ENCODE results near the gene FMOD.

FMOD gene

DNA sequence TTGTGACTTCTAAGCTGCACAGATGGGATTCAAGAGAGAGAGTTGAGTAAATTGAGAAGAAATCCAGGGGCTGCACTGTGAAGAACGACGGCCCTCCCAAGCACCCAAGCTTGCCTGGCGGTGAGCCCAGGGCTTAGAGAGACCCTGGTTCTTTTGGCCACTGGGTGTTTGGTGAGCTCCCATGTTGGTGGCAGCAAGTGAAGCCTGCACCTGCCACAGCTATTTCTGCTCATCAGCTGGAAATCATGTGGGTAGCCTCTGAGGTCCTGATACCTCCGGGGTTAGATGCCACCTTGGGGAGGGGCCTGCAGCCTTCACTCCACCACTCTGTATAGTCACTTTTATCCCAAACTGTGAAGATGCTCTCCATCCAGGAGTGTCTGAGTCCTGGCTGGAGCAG is 51.8 kb downstream of the FMOD start:
- no peak overlapping the region for H3K9ac ChIP-seq (ENCODE audit: low read depth, low read length, poor library complexity, severe bottlenecking)
- TF ChIP-seq EZH2phosphoT487 (IDR thresholded peaks at IDR 0.05; ENCODE audit: borderline replicate concordance), result no peak
- TF ChIP-seq CTCF (conservative IDR thresholded peaks at IDR 0.05; ENCODE audit: low read length), result no peak
- H3K9me3 ChIP-seq (ENCODE audit: insufficient read depth, low read depth, low read length), result no peaks in the 10 kb centered on the region
- H2AFZ ChIP-seq (ENCODE audit: low read length), result no peak overlapping the region
- peaks cover 77% of the 10 kb centered on the region for H3K4me1 ChIP-seq (ENCODE audit: insufficient read depth, low read length, poor library complexity, severe bottlenecking)
- peaks cover 8% of the 10 kb centered on the region; the same call in 1 of the 2 replicates for H3F3A ChIP-seq (ENCODE audit: low read depth)
- H3K4me3 ChIP-seq (ENCODE audit: low read length, poor library complexity, severe bottlenecking), result no peak overlapping the region
- peak overlapping the region; percentile 7 for H3K4me2 ChIP-seq (ENCODE audit: low read depth, low read length, poor library complexity, severe bottlenecking)
- H3K36me3 ChIP-seq (ENCODE audit: insufficient read depth, low read length), result no peaks in the 10 kb centered on the region
- no peaks in the 10 kb centered on the region for H4K20me1 ChIP-seq (ENCODE audit: insufficient read depth, low read length, poor library complexity, severe bottlenecking)
- no peaks in the 10 kb centered on the region for H3K9me2 ChIP-seq (replicated peaks; ENCODE audit: low read depth, low read length)
- peaks cover 4% of the 10 kb centered on the region; the same call in 1 of the 2 replicates for H3K79me2 ChIP-seq (ENCODE audit: insufficient read depth, low read length)
- no peaks in the 10 kb centered on the region for H3K27me3 ChIP-seq (ENCODE audit: insufficient read depth, low read length, poor library complexity, severe bottlenecking)

- H3K27me3 ChIP-seq (ENCODE audit: insufficient read depth, low read length, poor library complexity, severe bottlenecking), result no peaks in the 10 kb centered on the region
- no peaks in the 10 kb centered on the region for H3K9me2 ChIP-seq (replicated peaks; ENCODE audit: low read depth, low read length)
- no peaks in the 10 kb centered on the region for H3K36me3 ChIP-seq (ENCODE audit: insufficient read depth, low read length)
- peak overlapping the region; percentile 44 for H3K4me2 ChIP-seq (ENCODE audit: low read depth, low read length, poor library complexity, severe bottlenecking)
- TF ChIP-seq EZH2phosphoT487 (IDR thresholded peaks at IDR 0.05; ENCODE audit: borderline replicate concordance), result no peak
- no peak for TF ChIP-seq CTCF (conservative IDR thresholded peaks at IDR 0.05; ENCODE audit: low read length)
- H4K20me1 ChIP-seq (ENCODE audit: insufficient read depth, low read length, poor library complexity, severe bottlenecking), result no peaks in the 10 kb centered on the region
- H2AFZ ChIP-seq (ENCODE audit: low read length), result no peak overlapping the region
- peaks cover 8% of the 10 kb centered on the region; the same call in 1 of the 2 replicates for H3F3A ChIP-seq (ENCODE audit: low read depth)
- no peaks in the 10 kb centered on the region for H3K79me2 ChIP-seq (ENCODE audit: insufficient read depth, low read length)
- H3K9me3 ChIP-seq (ENCODE audit: insufficient read depth, low read depth, low read length), result no peaks in the 10 kb centered on the region
- peaks cover 57% of the 10 kb centered on the region for H3K4me1 ChIP-seq (ENCODE audit: insufficient read depth, low read length, poor library complexity, severe bottlenecking)
- H3K9ac ChIP-seq (ENCODE audit: low read depth, low read length, poor library complexity, severe bottlenecking), result peak overlapping the region; percentile 58
- H3K4me3 ChIP-seq (ENCODE audit: low read length, poor library complexity, severe bottlenecking), result no peak overlapping the region
Measured at GRCh38 chr1:203296460-203297073, 54.4 kb downstream of the FMOD start.

- Histone ChIP-seq H3K4me3 (ENCODE audit: low read length, poor library complexity, severe bottlenecking) (peak overlapping the region; percentile 29), H3K79me2 (ENCODE audit: insufficient read depth, low read length) (no peaks in the 10 kb centered on the region), H4K20me1 (ENCODE audit: insufficient read depth, low read length, poor library complexity, severe bottlenecking) (no peaks in the 10 kb centered on the region), H3K36me3 (ENCODE audit: insufficient read depth, low read length) (no peaks in the 10 kb centered on the region), H2AFZ (ENCODE audit: low read length) (peak overlapping the region; percentile 3; the same call in 1 of the 2 replicates), H3K27me3 (ENCODE audit: insufficient read depth, low read length, poor library complexity, severe bottlenecking) (no peaks in the 10 kb centered on the region), H3K9ac (ENCODE audit: low read depth, low read length, poor library complexity, severe bottlenecking) (peak overlapping the region; percentile 58), H3F3A (ENCODE audit: low read depth) (peaks cover 8% of the 10 kb centered on the region; the same call in 1 of the 2 replicates), H3K4me2 (ENCODE audit: low read depth, low read length, poor library complexity, severe bottlenecking) (peak overlapping the region; percentile 44), H3K9me3 (ENCODE audit: insufficient read depth, low read depth, low read length) (no peaks in the 10 kb centered on the region), H3K4me1 (ENCODE audit: insufficient read depth, low read length, poor library complexity, severe bottlenecking) (peaks cover 57% of the 10 kb centered on the region), H3K9me2 (replicated peaks; ENCODE audit: low read depth, low read length) (no peaks in the 10 kb centered on the region)
- TF ChIP-seq CTCF (conservative IDR thresholded peaks at IDR 0.05; ENCODE audit: low read length), result no peak
- no peak for TF ChIP-seq EZH2phosphoT487 (IDR thresholded peaks at IDR 0.05; ENCODE audit: borderline replicate concordance)
Measured at GRCh38 chr1:203295796-203296195, 55.1 kb downstream of the FMOD start.

Measured in Loucy (cell line).